ENCODE data around the gene CDK5RAP3. TPM values are rescaled to one million over a fixed set of nuclear protein-coding genes. Genes with fewer than 3 reads are reported as not detected.

The CDK5RAP3 gene
- total and polyA plus RNA-seq, 2 experiments from 2014 or later: 92.6 to 106 TPM

- DNase-seq (ENCODE audit: low spot score) (peak; percentile 95), ATAC-seq (peak; percentile 57)
- peak; percentile 83 for TF ChIP-seq POLR2AphosphoS5 (IDR thresholded peaks at IDR 0.05; ENCODE audit: low read depth)
- TF ChIP-seq CTCF (conservative IDR thresholded peaks at IDR 0.05; ENCODE audit: low read depth in 2 of 2): peak in 1 of 2 experiments; percentile 29; a peak in 2 of 4 replicates
- TF ChIP-seq ZNF331 (CRISPR knock-in tag; IDR thresholded peaks at IDR 0.05; ENCODE audit: low read depth): no peak
- Histone ChIP-seq H3K4me2 (peak overlapping the region; percentile 99), H3K4me1 (ENCODE audit: insufficient read depth) (peaks cover 21% of the 10 kb centered on the region), H3K36me3 (ENCODE audit: insufficient read depth) (no peaks in the 10 kb centered on the region), H4K20me1 (replicated peaks; ENCODE audit: insufficient read depth) (no peaks in the 10 kb centered on the region), H3K9me2 (ENCODE audit: insufficient read depth) (no peaks in the 10 kb centered on the region), H3K79me2 (replicated peaks; ENCODE audit: insufficient read depth) (no peaks in the 10 kb centered on the region), H2AFZ (peak overlapping the region; percentile 97), H3K4me3 (peak overlapping the region; percentile 83), H3K27ac (ENCODE audit: low read depth) (no peak overlapping the region), H3F3A (replicated peaks; ENCODE audit: low read depth) (peaks cover 14% of the 10 kb centered on the region; the same call in 1 of the 2 replicates), H3K27me3 (ENCODE audit: insufficient read depth) (peaks cover 22% of the 10 kb centered on the region)
- H3K4me3 Mint-ChIP-seq: peak overlapping the region; percentile 77
- H3K4me1 Mint-ChIP-seq: peaks cover 25% of the 10 kb centered on the region
- H3K27me3 Mint-ChIP-seq (ENCODE audit: insufficient read depth, low read depth, poor library complexity): peaks cover 34% of the 10 kb centered on the region
- H3K36me3 Mint-ChIP-seq (ENCODE audit: low read depth): no peaks in the 10 kb centered on the region
- no peaks in the 10 kb centered on the region for H3K9me3 Mint-ChIP-seq
- H3K27ac Mint-ChIP-seq: no peak overlapping the region
Observed at GRCh38 chr17:48023400-48024148, 52.7 kb downstream of the CDK5RAP3 start.

- H3K27ac ChIP-seq (ENCODE audit: low read depth): no peak overlapping the region
- H3K4me1 Mint-ChIP-seq: peaks cover 25% of the 10 kb centered on the region
- ATAC-seq: peak; percentile 7
Observed at GRCh38 chr17:48024149-48025039, 53.5 kb downstream of the CDK5RAP3 start.

More at GRCh38 chr17:48024149-48025039, 53.5 kb downstream of the CDK5RAP3 start:
- Histone ChIP-seq H3K79me2 (replicated peaks; ENCODE audit: insufficient read depth) (no peaks in the 10 kb centered on the region), H3F3A (replicated peaks; ENCODE audit: low read depth) (peaks cover 14% of the 10 kb centered on the region; the same call in 1 of the 2 replicates), H3K27me3 (ENCODE audit: insufficient read depth) (peaks cover 22% of the 10 kb centered on the region), H3K4me2 (peak overlapping the region; percentile 99), H2AFZ (peak overlapping the region; percentile 97), H4K20me1 (replicated peaks; ENCODE audit: insufficient read depth) (no peaks in the 10 kb centered on the region), H3K4me1 (ENCODE audit: insufficient read depth) (peaks cover 21% of the 10 kb centered on the region), H3K9me2 (ENCODE audit: insufficient read depth) (no peaks in the 10 kb centered on the region), H3K4me3 (peak overlapping the region; percentile 83), H3K36me3 (ENCODE audit: insufficient read depth) (no peaks in the 10 kb centered on the region)
- H3K36me3 Mint-ChIP-seq (ENCODE audit: low read depth): no peaks in the 10 kb centered on the region
- H3K27me3 Mint-ChIP-seq (ENCODE audit: insufficient read depth, low read depth, poor library complexity): peaks cover 34% of the 10 kb centered on the region
- no peaks in the 10 kb centered on the region for H3K9me3 Mint-ChIP-seq
- TF ChIP-seq CREB1 (CRISPR knock-in tag; IDR thresholded peaks at IDR 0.05; ENCODE audit: low read depth) (peak; percentile 44; the same call in 1 of the 2 replicates), ZNF114 (CRISPR knock-in tag; IDR thresholded peaks at IDR 0.05) (no peak)
- H3K27ac Mint-ChIP-seq: no peak overlapping the region
- H3K4me3 Mint-ChIP-seq: peak overlapping the region; percentile 76
- DNase-seq (ENCODE audit: low spot score): peak; percentile 68
